Body of pancreas (tissue), 4 donors: Measurements from ENCODE around the gene SLC34A1.

ENCODE experiments used
- CTCF ChIP-seq, 7 experiments: fragments of 450-650 bp in 4 of 7; fragments of 200-600 bp in 3 of 7; sonication (generic) in 3 of 7; IDR thresholded peaks; one replicate each; pipeline ENCODE4 v1.5.1; 2016 to 2019; ENCODE audit warnings: antibody characterized with exemption in 7 of 7
- POLR2A ChIP-seq, 3 donors: fragments of 450-650 bp; IDR thresholded peaks; one replicate each; pipeline ENCODE4 v1.6.1; 2016; ENCODE audit warnings: antibody characterized with exemption in 3 of 3, mild to moderate bottlenecking in 2 of 3

GRCh38 chr5:177387405-177387804 is 3.2 kb downstream of the SLC34A1 start:
- TF ChIP-seq CTCF (IDR thresholded peaks at IDR 0.05) = no peak
- no peak for TF ChIP-seq POLR2A (IDR thresholded peaks at IDR 0.05)
